Sigmoid colon (tissue), 4 donors: ENCODE data around the gene TMEM88.

Experiments used
- CTCF ChIP-seq, 4 experiments: fragments of 450-650 bp in 3 of 4; fragments of 200-600 bp in 1 of 4; IDR thresholded peaks; one replicate each; pipeline ENCODE4 v1.5.1; 2016 to 2019; ENCODE audit warnings: antibody characterized with exemption in 4 of 4, mild to moderate bottlenecking in 3 of 4, moderate library complexity in 2 of 4
- EP300 ChIP-seq, 4 donors: sonication (generic); formaldehyde crosslinking; IDR thresholded peaks; one replicate each; pipeline ENCODE4 v1.6.1; 2017; ENCODE audit warnings: antibody characterized with exemption in 4 of 4
- POLR2A ChIP-seq, 2 donors: fragments of 450-650 bp; IDR thresholded peaks; one replicate each; pipeline ENCODE4 v1.6.1; 2016; ENCODE audit warnings: antibody characterized with exemption in 2 of 2, mild to moderate bottlenecking in 2 of 2, moderate library complexity in 2 of 2
- POLR2AphosphoS5 ChIP-seq, 4 donors: sonication (generic); formaldehyde crosslinking; IDR thresholded peaks; one replicate each; pipeline ENCODE4 v1.6.1; 2017; ENCODE audit warnings: antibody characterized with exemption in 4 of 4

GRCh38 chr17:7838090-7839075, 16.5 kb upstream of the TMEM88 start:
- no peak for TF ChIP-seq CTCF (IDR thresholded peaks at IDR 0.05)
- TF ChIP-seq EP300 (IDR thresholded peaks at IDR 0.05) = no peak
- TF ChIP-seq POLR2AphosphoS5 (IDR thresholded peaks at IDR 0.05) = no peak
- TF ChIP-seq POLR2A (IDR thresholded peaks at IDR 0.05) = no peak
